Body of pancreas (tissue), 4 donors: ENCODE results near the gene LRRC32.

Experiments
- POLR2A ChIP-seq, 3 donors: fragments of 450-650 bp; IDR thresholded peaks; one replicate each; pipeline ENCODE4 v1.6.1; 2016; ENCODE audit warnings: antibody characterized with exemption in 3 of 3, mild to moderate bottlenecking in 2 of 3
- TF ChIP-seq, protein P1 (sequence below), 7 experiments: fragments of 450-650 bp in 4 of 7; fragments of 200-600 bp in 3 of 7; sonication (generic) in 3 of 7; IDR thresholded peaks; one replicate each; pipeline ENCODE4 v1.5.1; 2016 to 2019; ENCODE audit warnings: antibody characterized with exemption in 7 of 7

DNA sequence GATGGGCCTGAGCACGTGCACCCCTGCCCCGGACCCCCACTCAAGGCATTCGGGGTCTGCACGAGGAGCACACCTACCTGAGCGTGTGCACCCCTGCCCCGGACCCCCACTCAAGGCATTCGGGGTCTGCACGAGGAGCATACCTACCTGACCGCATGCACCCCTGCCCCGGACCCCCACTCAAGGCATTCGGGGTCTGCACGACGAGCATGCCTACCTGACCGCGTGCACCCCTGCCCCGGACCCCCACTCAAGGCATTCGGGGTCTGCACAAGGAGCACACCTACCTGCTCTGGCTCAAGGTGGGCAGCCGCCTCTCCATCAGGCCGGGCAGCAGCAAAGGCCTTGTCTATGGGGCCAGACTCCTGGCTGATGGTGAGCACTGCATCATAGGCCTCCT is 48.7 kb upstream of the LRRC32 start:
- TF ChIP-seq POLR2A (IDR thresholded peaks at IDR 0.05): no peak
- TF ChIP-seq, protein P1, sequence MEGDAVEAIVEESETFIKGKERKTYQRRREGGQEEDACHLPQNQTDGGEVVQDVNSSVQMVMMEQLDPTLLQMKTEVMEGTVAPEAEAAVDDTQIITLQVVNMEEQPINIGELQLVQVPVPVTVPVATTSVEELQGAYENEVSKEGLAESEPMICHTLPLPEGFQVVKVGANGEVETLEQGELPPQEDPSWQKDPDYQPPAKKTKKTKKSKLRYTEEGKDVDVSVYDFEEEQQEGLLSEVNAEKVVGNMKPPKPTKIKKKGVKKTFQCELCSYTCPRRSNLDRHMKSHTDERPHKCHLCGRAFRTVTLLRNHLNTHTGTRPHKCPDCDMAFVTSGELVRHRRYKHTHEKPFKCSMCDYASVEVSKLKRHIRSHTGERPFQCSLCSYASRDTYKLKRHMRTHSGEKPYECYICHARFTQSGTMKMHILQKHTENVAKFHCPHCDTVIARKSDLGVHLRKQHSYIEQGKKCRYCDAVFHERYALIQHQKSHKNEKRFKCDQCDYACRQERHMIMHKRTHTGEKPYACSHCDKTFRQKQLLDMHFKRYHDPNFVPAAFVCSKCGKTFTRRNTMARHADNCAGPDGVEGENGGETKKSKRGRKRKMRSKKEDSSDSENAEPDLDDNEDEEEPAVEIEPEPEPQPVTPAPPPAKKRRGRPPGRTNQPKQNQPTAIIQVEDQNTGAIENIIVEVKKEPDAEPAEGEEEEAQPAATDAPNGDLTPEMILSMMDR (IDR thresholded peaks at IDR 0.05): no peak
